GM19397 (cell line): Measurements from ENCODE around the gene ADAMTS19.
"Not testable (repeated sequence)": the region's sequence is repeated elsewhere in the genome, so short reads cannot be mapped to it uniquely, and the experiment has no call there.

Experiments
- ATAC-seq: cut with Tn5 transposase; IDR thresholded peaks from one replicate; pipeline ENCODE4 v1.9.1; 2021; ENCODE audit warnings: mild to moderate bottlenecking, moderate library complexity; ENCODE audit not compliant: unreplicated experiment

The ADAMTS19 gene, protein sequence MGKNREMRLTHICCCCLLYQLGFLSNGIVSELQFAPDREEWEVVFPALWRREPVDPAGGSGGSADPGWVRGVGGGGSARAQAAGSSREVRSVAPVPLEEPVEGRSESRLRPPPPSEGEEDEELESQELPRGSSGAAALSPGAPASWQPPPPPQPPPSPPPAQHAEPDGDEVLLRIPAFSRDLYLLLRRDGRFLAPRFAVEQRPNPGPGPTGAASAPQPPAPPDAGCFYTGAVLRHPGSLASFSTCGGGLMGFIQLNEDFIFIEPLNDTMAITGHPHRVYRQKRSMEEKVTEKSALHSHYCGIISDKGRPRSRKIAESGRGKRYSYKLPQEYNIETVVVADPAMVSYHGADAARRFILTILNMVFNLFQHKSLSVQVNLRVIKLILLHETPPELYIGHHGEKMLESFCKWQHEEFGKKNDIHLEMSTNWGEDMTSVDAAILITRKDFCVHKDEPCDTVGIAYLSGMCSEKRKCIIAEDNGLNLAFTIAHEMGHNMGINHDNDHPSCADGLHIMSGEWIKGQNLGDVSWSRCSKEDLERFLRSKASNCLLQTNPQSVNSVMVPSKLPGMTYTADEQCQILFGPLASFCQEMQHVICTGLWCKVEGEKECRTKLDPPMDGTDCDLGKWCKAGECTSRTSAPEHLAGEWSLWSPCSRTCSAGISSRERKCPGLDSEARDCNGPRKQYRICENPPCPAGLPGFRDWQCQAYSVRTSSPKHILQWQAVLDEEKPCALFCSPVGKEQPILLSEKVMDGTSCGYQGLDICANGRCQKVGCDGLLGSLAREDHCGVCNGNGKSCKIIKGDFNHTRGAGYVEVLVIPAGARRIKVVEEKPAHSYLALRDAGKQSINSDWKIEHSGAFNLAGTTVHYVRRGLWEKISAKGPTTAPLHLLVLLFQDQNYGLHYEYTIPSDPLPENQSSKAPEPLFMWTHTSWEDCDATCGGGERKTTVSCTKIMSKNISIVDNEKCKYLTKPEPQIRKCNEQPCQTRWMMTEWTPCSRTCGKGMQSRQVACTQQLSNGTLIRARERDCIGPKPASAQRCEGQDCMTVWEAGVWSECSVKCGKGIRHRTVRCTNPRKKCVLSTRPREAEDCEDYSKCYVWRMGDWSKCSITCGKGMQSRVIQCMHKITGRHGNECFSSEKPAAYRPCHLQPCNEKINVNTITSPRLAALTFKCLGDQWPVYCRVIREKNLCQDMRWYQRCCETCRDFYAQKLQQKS

DNA sequence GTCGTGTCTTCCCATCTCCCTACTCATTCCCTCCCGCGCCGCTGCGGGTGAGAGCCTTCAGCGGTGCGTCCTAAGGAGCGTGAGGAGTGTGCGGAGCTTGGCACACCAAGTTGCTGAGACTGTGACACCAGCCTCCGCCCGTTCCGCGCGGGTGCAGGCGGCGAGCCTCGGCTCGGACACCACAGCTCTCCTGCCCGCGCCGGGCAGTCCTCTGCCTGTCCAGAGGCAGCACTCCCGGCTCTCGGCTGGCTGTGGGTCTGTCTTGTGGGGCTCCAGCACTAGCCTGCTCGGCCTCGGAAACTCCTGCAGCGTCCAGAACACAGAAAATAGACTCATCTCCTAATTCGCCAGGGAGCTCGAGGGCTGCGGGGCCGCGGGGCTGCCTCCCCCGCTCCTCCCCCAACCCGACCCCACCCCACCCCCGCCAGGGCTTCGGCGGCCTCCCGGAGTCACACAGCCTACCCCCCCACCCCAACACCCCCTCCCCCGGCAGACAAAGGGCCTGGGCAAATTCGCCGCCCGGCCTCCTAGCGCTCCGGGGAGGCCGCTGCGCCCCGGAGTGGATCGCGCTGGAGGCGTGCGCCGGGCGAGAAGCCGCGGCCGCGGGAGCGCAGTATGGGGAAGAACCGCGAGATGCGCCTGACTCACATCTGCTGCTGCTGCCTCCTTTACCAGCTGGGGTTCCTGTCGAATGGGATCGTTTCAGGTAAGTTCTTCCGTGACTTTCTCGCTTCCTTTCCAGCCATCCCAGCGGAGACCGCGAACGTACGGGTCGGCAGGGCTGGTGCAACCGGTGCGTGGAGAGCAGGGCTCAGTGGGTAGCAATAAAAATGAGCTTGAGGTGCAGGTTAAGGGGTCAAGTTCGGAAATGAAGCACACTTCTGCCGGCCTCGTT is at the start of gene ADAMTS19:
Gene ADAMTS19 (plus strand): TSS at position 522 of the 895 bp plus-strand sequence. CDS start 94 bp downstream, at position 616.
- peak; percentile 48 for ATAC-seq

DNA sequence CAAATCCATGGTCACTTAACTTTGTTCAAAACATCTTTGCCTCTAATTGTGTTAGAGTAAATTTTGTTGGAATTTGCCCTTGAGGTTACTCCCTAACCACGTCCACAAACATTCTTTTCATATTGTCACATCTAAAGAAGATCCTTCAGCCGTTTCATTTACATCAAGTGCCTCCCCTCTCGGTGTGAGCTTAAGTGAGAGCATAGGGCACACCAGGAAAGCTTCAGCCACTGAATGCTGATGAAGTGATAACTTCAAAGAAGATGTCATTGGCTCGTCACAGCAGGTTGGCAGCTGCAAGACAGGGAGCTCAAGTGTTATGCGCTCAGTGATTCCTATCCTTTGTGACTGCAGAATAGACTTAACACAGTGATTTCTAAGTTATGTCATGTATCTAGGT is 49.6 kb upstream of the ADAMTS19 start:
- no peak for ATAC-seq

DNA sequence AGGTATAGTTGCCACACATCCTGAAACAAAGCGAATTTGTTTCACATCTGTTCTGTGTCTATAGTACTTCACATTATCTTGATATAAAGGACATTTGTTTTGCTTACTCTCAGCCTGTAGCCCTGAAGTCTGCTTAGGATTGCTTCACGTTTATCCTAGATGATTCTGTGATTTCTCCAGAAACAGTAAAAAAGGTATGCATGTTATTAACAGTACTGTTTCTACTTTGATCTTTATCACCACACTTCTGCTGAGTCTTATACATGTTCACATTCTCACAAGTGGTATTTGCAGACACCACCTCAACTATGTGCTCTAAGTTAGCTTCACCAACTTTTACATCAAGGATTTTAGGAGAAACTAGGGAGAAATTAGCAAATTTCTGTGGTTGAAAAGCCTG is 47.4 kb upstream of the ADAMTS19 start:
- no peak for ATAC-seq

DNA sequence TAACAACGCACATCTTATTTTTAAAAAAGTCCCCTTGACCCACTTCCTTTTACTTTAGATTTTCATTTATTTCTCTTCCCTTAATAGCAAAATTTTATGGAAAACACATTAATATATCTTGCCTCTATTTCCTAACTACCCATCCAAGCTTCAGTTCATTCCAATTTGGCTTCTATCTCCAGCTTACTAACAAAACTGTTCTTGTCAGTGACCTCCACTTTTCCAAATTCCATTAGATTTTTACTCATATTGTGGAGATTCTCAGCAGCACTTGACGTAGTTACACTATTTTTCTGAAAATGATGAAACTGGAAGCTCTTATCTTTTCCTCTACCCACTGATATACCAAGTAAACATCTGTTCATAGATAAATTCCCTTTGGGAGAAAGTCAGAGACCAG is 46.5 kb upstream of the ADAMTS19 start:
- no peak for ATAC-seq

DNA sequence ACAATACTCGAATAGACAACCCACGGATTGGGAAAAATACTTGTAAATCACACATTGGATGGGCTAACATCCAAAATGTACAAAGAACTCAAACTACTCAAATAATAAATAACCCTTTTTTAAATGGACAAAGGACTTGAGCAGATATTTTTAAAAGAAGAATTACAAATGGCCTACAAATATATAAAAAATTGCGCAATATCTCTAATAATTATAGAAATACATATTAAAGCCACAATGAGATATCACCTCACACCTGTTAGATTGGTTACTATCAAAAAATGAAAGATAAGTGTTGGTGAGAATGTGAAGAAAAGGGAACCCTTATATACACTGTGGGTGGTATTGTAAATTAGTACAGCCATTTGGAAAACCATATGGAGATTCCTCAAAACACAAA is 40.8 kb upstream of the ADAMTS19 start:
- no peak for ATAC-seq

DNA sequence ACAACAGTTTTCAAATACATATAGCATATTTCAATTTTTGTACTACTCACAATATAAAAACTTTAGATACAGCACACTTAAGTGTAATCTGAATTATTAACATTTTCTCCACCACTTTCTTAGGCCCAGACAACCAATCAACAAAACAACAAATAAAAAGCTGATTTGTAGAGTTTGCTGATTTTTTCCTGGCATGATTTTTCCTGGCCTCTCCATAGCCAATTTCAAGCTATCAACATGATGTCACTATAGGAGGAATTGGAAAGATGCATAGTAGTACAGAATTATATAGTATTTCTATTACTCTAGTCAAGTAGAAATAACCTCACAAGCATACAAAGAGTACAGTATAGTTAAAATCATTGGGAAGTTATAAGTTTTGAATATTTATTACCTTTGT is 35.1 kb upstream of the ADAMTS19 start:
- no peak for ATAC-seq

DNA sequence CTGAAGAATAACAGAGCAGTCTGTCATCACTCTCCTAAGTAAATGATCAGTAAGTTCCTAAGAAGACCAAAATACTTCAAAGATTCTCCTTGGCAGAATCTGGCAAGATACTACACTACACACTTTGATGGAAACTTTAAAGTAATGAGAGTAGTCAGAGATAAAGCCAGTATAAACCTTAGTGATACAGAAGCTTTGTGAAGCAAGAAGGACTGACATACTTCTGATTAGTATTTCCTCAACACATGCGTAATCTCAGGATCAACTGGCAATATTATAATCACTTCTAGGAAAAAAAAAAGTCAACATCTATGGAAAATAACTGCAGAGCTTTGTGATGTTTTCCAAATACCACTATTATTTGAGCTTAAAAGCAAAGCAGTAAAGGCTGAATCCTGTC is 34.0 kb upstream of the ADAMTS19 start:
- no peak for ATAC-seq

DNA sequence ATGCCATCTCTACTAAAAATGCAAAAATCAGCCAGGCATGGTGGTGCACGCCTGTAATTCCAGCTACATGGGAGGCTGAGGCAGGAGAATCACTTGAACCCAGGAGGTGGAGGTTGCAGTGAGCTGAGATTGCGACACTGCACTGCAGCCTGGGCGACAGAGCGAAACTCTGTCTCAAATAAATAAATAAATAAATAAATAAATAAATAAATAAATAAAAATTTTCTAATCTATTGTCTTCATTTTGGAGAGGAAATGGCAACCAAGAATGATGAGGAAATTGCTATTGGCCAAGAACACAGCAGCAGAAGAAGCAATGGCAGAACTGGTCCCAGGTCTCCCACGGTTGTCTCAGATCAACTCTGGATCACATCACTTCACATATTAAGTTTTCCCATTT is 31.5 kb upstream of the ADAMTS19 start:
- ATAC-seq = not testable (repeated sequence)

DNA sequence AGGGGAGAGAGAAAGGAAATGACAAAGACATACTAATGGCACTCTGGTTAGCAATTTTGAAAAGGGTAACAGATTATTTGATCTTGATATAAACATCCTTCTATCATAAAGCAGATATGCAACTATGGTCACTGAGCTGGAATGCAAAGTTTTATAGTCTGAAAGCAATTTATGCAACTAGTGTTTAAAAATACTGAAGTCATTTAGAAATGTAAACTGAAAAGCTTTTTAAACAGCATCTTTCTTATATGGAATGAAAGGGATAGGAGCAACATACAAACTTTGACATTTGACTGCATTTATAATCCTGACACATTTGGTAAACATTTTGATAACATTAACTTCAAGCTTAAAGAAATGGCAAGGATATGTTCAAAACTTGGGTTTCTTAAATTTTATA is 28.7 kb upstream of the ADAMTS19 start:
- no peak for ATAC-seq

DNA sequence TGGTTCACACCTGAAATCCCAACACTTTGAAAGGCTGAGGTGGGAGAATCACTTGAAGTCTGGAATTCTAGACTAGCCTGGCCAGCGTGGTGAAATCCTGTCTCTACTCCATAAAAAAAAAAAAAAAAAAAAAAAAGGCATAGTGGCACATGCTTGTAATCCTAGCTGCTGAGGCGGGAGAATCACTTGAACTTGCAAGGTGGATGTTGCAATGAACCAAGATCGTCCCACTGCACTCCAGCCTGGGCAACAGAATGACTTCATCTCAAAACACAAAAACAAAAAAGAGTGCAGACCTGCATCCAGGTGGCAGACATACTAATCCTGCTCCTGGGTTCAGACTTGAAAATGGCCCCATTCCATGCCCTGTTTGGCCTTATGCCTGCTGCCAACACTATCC is 21.8 kb upstream of the ADAMTS19 start:
- ATAC-seq = no peak

DNA sequence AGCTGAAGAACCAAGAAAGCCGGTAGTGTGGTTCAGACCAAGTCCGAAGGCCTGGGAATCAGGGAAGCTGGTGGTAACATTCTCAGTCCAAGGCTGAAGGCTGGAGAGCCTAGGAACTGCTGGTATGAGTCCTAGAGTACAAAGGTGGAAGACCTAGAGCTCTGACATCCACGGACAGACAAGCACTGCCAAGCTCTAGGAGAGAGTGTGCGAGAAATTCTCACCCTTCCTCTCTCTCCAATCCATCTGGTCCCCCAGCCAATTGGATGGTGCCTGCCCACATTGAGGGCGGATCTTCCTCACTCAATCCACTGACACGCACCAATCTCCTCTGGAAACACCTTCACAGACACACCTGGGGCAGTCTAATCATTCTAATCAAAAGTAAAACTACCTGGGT is 19.7 kb upstream of the ADAMTS19 start:
- ATAC-seq = no peak

DNA sequence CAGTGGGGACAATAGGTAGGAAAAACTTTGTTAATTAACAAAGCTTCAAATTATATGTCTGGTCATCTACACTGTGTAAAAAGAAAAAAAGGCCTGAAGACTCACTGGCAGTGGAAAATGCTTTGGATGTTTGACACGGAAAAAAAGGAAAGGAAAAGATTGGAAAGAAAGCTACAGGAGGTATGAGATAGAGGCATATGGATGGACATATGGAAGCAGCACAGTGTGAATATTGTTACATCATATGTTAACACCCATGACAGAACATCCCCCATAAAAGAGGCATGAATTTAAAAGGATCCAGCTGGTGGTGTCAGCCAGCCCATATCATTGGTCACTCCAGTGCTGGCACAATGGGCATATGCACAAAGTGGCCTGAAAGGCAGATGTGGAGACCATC is 19.0 kb upstream of the ADAMTS19 start:
- no peak for ATAC-seq

DNA sequence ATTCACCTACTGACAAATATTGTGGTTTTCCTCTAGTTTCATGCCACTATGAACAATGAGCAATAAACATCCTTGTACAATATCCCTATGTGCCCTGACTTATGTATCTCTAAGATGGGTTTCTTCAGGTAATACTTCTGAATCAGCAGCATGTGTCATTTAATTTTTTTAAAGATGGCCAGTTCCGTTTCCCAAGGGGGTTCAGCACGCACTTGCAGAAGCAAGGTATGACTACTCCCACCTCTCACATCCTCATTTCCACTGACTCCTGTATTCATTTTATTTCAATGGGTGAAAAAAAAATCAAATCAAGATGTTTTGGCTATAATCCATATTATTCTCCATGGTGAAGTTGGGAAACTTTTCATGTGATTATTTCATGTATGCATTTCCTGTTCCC is 14.7 kb upstream of the ADAMTS19 start:
- no peak for ATAC-seq

DNA sequence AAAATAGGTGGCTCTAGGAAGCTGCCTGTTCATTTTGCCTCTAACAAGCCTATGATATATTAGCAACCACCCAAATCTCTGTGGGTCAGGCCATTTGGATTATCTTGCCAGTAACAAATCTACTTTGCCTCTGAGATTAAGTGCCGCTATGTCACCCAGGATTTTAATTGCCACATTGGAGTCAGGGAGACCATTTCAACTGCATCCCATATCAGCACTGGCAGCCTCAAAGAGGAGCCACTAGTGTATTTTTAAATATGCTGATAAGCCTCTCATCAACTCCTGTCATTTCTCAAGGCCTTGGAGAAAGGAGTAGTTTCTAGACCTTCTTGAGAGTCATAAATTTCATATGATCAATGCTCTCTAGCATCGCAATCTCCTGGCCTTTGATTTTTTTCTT is 12.1 kb upstream of the ADAMTS19 start:
- ATAC-seq = no peak

DNA sequence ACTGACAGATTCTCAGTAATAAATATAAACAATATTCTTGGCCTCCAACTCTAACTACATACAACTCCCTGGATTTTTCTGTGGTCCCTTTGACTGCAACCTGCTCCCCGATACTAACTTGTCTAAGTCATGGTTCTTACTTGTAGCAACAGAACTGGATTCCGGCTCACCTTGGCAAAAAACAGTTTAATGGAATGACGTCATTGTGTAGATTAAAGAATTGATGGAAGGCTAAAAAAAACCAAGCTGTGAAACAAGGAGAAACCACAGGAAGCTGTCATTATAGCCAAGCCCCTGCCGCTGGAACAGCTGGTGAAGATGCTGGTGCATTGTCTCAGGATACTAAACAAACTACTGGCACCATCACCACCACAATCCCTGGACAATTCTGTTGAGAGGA is 11.4 kb upstream of the ADAMTS19 start:
- ATAC-seq = no peak

DNA sequence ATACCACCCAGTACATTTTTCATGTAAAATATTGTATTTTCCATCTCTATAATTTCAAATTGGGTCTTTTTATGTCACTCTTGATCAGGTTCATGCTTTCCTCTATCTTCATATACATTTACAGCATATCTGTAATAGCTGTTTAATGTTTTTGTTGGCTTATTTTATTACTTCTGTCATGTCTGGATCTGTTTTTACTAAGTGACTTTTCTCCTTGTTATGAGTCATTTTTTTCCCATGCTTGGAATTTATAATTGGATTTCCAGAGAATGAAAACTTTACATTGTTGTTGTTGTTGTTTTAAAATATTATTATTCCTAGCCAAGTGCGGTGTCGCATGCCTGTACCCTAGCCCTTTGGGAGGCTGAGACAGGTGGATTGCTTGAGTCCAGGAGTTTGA is 5.6 kb upstream of the ADAMTS19 start:
- ATAC-seq = no peak

DNA sequence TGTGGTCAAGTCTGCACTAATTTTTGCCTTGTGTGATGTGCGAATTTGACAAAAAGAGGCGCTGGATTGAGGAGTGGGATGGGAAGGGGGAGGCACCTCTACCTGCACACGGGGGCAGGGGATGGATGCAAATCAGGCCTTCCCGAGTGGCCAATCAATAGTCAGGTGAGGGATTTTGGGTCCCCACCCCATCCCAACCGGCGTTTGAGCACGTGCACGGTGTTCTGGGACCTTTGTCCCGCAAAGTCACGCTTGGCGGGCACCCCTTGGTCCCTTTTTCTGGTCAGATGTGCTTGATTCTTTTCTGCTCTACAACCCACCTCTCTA is 685 bp upstream of the ADAMTS19 start:
- no peak for ATAC-seq

DNA sequence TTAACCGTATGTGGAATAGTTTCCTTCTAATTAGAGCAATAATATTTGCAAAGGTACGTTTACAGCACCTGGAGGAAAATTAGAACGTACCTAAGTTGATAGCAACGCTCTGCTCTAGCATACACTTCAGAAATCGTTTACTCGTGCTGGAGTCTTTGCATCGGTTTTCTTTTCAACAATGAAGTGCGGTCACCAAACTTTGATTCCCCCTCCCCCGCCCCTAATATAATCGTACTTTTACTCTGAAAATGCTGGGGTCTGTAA is 506 bp downstream of the ADAMTS19 start:
- ATAC-seq = no peak

DNA sequence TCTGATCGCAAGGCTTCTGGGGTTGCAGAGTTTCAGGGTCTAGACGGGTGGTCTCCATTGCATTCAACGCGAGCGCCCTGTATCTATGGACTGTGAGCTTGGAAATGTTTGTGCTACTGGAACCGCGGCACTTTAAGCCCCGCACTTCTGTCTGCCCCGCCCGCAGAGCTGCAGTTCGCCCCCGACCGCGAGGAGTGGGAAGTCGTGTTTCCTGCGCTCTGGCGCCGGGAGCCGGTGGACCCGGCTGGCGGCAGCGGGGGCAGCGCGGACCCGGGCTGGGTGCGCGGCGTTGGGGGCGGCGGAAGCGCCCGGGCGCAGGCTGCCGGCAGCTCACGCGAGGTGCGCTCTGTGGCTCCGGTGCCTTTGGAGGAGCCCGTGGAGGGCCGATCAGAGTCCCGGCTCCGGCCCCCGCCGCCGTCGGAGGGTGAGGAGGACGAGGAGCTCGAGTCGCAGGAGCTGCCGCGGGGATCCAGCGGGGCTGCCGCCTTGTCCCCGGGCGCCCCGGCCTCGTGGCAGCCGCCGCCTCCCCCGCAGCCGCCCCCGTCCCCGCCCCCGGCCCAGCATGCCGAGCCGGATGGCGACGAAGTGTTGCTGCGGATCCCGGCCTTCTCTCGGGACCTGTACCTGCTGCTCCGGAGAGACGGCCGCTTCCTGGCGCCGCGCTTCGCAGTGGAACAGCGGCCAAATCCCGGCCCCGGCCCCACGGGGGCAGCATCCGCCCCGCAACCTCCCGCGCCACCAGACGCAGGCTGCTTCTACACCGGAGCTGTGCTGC is 1.0 kb downstream of the ADAMTS19 start:
- ATAC-seq = peak; percentile 69

DNA sequence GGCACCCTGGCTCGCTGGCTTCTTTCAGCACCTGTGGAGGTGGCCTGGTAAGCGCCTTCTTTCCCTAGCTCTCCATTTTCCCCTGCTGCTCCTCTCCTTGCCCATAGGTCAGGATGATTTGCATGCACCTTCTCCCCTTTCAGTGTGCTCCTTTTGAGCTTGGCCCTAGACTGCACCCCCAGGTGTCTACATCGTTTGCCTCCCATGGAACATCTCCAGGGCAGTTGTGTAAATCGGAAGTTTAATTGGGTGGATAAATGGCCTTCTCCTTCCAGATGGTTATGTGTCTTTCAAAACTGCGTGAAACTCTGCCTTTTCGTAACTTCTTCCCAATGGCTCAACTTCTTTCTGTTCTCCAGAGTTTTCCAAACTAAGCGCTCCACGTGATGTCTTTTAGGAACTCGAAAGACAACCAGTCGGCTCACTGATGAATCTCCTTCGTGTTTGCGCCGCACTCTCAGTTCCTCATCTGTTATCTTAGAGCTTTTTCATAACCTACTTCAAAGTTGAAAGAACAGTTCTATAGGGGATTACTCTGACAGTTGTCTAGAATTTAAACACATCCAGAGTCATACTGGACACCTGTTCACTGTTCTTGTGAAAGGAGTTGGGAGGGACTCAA is 1.7 kb downstream of the ADAMTS19 start:
- peak; percentile 12 for ATAC-seq
